Measurements from ENCODE around the gene RERG.

DNA sequence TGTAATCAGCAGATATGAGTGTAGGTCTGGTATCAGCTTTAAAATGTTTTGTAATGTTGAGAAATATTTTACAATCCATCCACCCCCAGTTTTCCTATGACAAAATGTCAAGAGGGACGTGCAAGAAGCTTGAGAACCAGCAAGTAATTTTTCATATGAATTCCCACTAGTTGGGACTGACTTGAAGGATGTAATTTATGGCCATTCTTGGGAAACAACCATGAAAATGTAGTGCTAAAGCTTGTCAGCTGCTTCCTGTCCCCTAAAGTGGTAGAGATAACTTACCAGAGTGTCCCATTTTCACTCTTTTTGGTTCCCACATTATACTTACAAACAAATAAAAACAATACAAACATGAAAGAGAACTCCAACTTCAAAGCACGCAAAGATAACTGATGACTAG lies 63.9 kb downstream of the RERG start:
- TF ChIP-seq CTCF (IDR thresholded peaks at IDR 0.05) (no peak), POLR2A (IDR thresholded peaks at IDR 0.05) (no peak)

Measured in uterus (tissue), 2 donors.